H1 (cell line): ENCODE measurements around the gene FRMD3.

ENCODE experiments used
- CEBPB ChIP-seq: IDR thresholded peaks from 2 replicates; pipeline ENCODE4 v1.6.1; 2012; ENCODE audit warnings: low read depth, low read length
- CTCF ChIP-seq, 3 experiments: IDR thresholded peaks; 1 replicate in 2 of 3; 2 replicates in 1 of 3; pipeline versions ENCODE4 v1.5.1 to v1.6.1; 2011; ENCODE audit warnings: low read length in 3 of 3, mild to moderate bottlenecking in 3 of 3, inconsistent platforms in 2 of 3, low read depth in 1 of 3, moderate library complexity in 1 of 3; ENCODE audit not compliant: insufficient read depth in 1 of 3; ENCODE audit errors: control extremely low read depth in 1 of 3
- EZH2 ChIP-seq: fragments of 200-600 bp; sonication (generic); IDR thresholded peaks from 2 replicates; pipeline ENCODE4 v1.7.1; 2012; ENCODE audit warnings: low read depth, mild to moderate bottlenecking, moderate library complexity, low read length, inconsistent platforms; ENCODE audit not compliant: severe bottlenecking
- HDAC2 ChIP-seq, 2 experiments: fragments of 300-600 bp in 1 of 2; sonication (generic) in 1 of 2; IDR thresholded peaks; 2 replicates each; pipeline ENCODE4 v1.6.1; 2011 to 2012; ENCODE audit warnings: low read depth in 2 of 2, low read length in 2 of 2, mild to moderate bottlenecking in 2 of 2, moderate library complexity in 2 of 2, borderline replicate concordance in 1 of 2, inconsistent platforms in 1 of 2
- MAX ChIP-seq: IDR thresholded peaks from 2 replicates; pipeline ENCODE4 v1.6.1; 2012; ENCODE audit warnings: inconsistent platforms
- RAD21 ChIP-seq, 2 experiments: IDR thresholded peaks in 1 of 2; conservative IDR thresholded peaks in 1 of 2; 2 replicates each; pipeline ENCODE4 v1.6.1; 2011; ENCODE audit warnings: low read depth in 2 of 2, low read length in 2 of 2, improper control_type of control experiment in 1 of 2, inconsistent platforms in 1 of 2, mild to moderate bottlenecking in 1 of 2, moderate library complexity in 1 of 2
- SP4 ChIP-seq: IDR thresholded peaks from 2 replicates; pipeline ENCODE4 v1.6.1; 2012; ENCODE audit warnings: low read length, inconsistent platforms
- SRF ChIP-seq: IDR thresholded peaks from 2 replicates; pipeline ENCODE4 v1.6.1; 2011; ENCODE audit warnings: mild to moderate bottlenecking, low read depth, low read length, moderate library complexity
- TAF1 ChIP-seq: IDR thresholded peaks from 2 replicates; pipeline ENCODE4 v1.6.1; 2011; ENCODE audit warnings: mild to moderate bottlenecking, low read depth, low read length

GRCh38 chr9:83247732-83248131 lies 290.5 kb downstream of the FRMD3 start:
- no peak for TF ChIP-seq CTCF (IDR thresholded peaks at IDR 0.05; ENCODE audit: control extremely low read depth in 1 of 3, insufficient read depth in 1 of 3, low read depth in 1 of 3, low read length in 3 of 3)
- TF ChIP-seq HDAC2 (IDR thresholded peaks at IDR 0.05; ENCODE audit: borderline replicate concordance in 1 of 2, low read depth in 2 of 2, low read length in 2 of 2), result no peak
- TF ChIP-seq SP4, result no peak
- TF ChIP-seq EZH2, result no peak
- TF ChIP-seq RAD21 (IDR thresholded peaks at IDR 0.05 in 1 of 2, conservative IDR thresholded peaks at IDR 0.05 in 1 of 2; ENCODE audit: low read depth in 2 of 2, low read length in 2 of 2), result no peak
- no peak for TF ChIP-seq SRF
- no peak for TF ChIP-seq CEBPB
- no peak for TF ChIP-seq MAX
- TF ChIP-seq TAF1, result no peak
